Activated T-helper 9 cell treated with anti-CD3 and anti-CD28 coated beads, Interleukin-2, amount 50 U/mL, for 16 hours (primary cell): ENCODE data around the gene RNF138.
"Not testable (repeated sequence)": the region's sequence is repeated elsewhere in the genome, so short reads cannot be mapped to it uniquely, and the experiment has no call there.

Experiments used
- DNase-seq: peaks from one replicate; pipeline ENCODE4 v3.0.0-alpha.2; 2020; ENCODE audit warnings: low read depth

The RNF138 gene

GRCh38 chr18:32095900-32096229 is 4.2 kb downstream of the RNF138 start:
- DNase-seq: no peak

- no peak for DNase-seq
Observed at GRCh38 chr18:32096946-32097345, 5.3 kb downstream of the RNF138 start.

- no peak for DNase-seq
Observed at GRCh38 chr18:32104516-32104915, 12.8 kb downstream of the RNF138 start.

GRCh38 chr18:32110005-32110404 is 18.3 kb downstream of the RNF138 start:
- DNase-seq: no peak

- no peak for DNase-seq
Observed at GRCh38 chr18:32111706-32112105, 20.0 kb downstream of the RNF138 start.

- no peak for DNase-seq
Observed at GRCh38 chr18:32112826-32113225, 21.2 kb downstream of the RNF138 start.

- DNase-seq: no peak
Observed at GRCh38 chr18:32114293-32114942, 22.7 kb downstream of the RNF138 start.

- DNase-seq: no peak
Observed at GRCh38 chr18:32122039-32122438, 30.4 kb downstream of the RNF138 start.

GRCh38 chr18:32126538-32126937 is 34.9 kb downstream of the RNF138 start:
- DNase-seq: no peak

GRCh38 chr18:32135625-32136024 is 44.0 kb downstream of the RNF138 start:
- no peak for DNase-seq

GRCh38 chr18:32138332-32138982 is 46.8 kb downstream of the RNF138 start:
- DNase-seq: no peak

GRCh38 chr18:32139835-32140283 is 48.2 kb downstream of the RNF138 start:
- DNase-seq: no peak

- DNase-seq: no peak
Observed at GRCh38 chr18:32148185-32148870, 56.7 kb downstream of the RNF138 start.

GRCh38 chr18:32152705-32153448 is 61.2 kb downstream of the RNF138 start:
- DNase-seq: no peak

- no peak for DNase-seq
Observed at GRCh38 chr18:32156855-32157254, 65.2 kb downstream of the RNF138 start.

- no peak for DNase-seq
Observed at GRCh38 chr18:32157580-32157979, 65.9 kb downstream of the RNF138 start.

- peak; percentile 37 for DNase-seq
Observed at GRCh38 chr18:32158108-32158624, 66.5 kb downstream of the RNF138 start.

- not testable (repeated sequence) for DNase-seq
Observed at GRCh38 chr18:32158631-32159030, 67.0 kb downstream of the RNF138 start.

- DNase-seq: no peak
Observed at GRCh38 chr18:32160547-32160946, 68.9 kb downstream of the RNF138 start.

- no peak for DNase-seq
Observed at GRCh38 chr18:32167980-32168730, 76.5 kb downstream of the RNF138 start.

GRCh38 chr18:32173654-32174053 is 82.0 kb downstream of the RNF138 start:
- DNase-seq: no peak

GRCh38 chr18:32174719-32175118 is 83.0 kb downstream of the RNF138 start:
- DNase-seq: no peak
